GM10847 (cell line): ENCODE measurements around the gene ASXL1.
A peak's percentile ranks its signal among the peaks of the same experiment; 100 is the strongest.

Experiments
- POLR2A ChIP-seq: IDR thresholded peaks from 2 replicates; pipeline ENCODE4 v1.6.1; 2011; ENCODE audit not compliant: insufficient read length; ENCODE audit errors: extremely low read depth

The ASXL1 gene

GRCh38 chr20:32355417-32355841 is 2.7 kb upstream of the ASXL1 start:
- TF ChIP-seq POLR2A = no peak

- TF ChIP-seq POLR2A = no peak
Observed at GRCh38 chr20:32356622-32357374, 1.3 kb upstream of the ASXL1 start.

DNA sequence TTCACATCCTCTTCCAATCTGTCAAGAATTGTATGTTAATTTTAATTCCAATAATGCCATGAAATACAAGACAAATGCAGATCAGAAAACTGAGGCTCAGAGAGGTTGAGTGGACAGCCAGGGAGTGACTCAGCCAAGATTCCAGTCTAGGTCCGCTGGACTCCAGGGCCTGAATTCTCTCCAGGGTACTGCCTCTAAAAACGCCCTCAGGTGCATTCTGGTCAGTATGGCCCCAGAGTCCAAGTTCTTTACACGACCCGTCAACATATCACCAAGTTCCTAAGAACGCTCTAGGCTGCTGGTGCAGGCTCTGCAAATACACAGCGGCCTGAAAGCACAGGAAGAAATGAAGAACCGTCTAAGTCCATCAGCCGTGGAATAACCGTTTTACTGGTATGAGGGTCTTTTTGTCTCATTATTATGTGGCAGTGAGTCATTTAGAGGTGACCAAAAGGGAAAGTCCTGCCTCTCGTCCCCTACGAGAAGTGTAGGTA is 709 bp upstream of the ASXL1 start:
- TF ChIP-seq POLR2A = no peak

- no peak for TF ChIP-seq POLR2A
Observed at GRCh38 chr20:32358632-32358882, 426 bp downstream of the ASXL1 start.

- TF ChIP-seq POLR2A = peak; percentile 29
Observed at GRCh38 chr20:32358883-32359632, 927 bp downstream of the ASXL1 start.

- no peak for TF ChIP-seq POLR2A
Observed at GRCh38 chr20:32359633-32360332, 1.7 kb downstream of the ASXL1 start.

- TF ChIP-seq POLR2A = no peak
Observed at GRCh38 chr20:32360333-32360634, 2.2 kb downstream of the ASXL1 start.

GRCh38 chr20:32362901-32363364 is 4.8 kb downstream of the ASXL1 start:
- TF ChIP-seq POLR2A = no peak

DNA sequence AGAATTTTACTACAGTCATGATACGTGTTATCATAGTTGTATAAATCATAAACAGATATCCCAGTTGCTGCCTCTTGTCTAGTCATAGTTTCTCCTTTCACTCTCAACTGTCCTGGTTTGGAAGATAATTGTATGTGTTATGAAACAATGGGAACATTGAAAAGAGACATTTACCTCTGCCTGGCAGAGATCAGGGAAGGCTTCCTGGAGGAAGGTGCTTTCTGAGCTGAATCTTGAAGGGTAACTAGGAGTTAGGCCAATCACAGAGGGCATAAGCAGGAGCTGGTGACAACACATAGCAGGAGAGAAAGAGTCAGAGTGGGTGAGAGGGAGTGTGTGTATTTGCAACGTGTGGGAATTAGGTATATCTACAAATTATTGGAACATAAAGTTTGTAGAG is 5.4 kb downstream of the ASXL1 start:
- no peak for TF ChIP-seq POLR2A

DNA sequence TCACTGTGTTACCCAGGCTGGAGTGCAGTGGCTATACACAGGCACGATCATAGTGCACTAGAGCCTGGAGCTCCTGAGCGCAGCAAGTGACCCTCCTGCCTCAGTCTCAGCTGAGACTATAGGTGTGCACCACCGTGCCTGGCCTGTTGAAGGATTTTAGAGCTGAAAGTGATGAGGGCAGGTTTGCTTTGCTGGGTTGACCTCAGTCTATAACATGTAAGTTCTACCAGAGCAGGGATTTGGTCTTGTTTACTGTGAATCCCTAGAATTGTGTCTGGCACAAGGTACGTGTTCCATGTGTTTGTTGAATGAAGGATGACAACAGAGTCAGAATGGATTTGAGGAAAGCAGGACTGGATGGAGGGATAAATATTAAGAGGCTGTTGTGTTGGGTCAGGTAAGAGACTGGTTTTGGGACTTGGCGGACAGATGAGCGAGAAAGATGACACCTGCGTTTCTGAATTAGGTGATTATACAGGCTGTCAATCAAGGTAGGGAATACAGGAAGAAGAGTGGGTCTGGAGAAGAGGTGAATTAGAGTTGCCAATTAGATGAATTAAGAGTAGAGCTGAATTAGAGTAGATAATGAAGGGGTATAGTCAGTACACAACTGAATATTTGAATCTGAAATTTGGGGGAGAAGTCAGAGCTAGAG is 6.5 kb downstream of the ASXL1 start:
- no peak for TF ChIP-seq POLR2A

DNA sequence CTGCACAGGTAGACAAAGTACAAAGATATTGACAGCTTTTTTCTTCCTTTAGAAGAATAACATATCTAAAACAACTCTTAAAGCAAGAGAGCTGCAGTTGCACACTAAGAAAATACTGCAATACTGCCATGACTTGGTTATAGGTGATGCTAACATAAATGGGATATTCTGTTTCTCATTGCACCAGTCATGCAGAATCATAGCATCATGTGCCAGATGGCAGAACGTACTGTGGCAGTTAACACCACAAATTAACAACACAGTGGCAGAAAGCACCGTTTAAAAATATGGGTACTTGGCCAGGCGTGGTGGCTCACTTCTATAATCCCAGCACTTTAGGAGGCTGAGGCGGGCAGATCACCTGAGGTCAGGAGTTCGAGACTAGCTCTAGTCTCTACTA is 7.4 kb downstream of the ASXL1 start:
- no peak for TF ChIP-seq POLR2A

DNA sequence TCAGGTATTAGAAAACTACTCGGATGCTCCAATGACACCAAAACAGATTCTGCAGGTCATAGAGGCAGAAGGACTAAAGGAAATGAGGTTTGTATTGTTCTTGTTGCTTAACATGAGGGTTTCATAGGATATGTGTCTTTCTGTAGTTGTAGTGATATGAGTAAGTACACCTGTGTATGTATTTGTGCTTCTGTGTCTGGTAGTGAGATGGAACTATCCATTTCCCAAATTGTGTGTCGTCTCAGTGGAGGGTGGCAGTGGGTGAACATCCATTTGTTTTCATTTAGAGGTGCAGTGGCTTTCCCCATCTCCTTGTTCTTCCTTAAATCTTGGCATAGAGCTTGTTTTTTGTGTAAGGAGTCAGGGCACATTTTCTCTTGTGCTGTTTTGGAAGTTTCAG is 8.2 kb downstream of the ASXL1 start:
- TF ChIP-seq POLR2A = no peak

DNA sequence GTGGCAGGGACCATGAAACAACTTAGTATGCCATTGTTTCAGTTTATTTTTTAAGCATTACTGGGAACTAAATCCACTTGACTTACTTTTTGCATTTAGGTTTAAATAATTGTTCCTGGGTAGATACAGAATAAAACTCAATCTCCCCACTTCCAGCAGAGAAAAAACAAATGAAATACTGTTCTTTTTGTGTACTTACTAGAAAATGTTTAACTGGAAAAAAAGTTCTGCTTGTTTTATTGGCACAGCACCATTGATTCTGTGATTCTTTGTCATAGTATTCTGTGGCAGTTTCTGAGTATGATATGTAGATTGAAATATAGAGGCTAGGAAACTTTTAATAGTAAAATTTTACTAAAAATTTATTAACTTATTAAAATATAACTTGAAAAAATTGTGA is 10.2 kb downstream of the ASXL1 start:
- TF ChIP-seq POLR2A = no peak

DNA sequence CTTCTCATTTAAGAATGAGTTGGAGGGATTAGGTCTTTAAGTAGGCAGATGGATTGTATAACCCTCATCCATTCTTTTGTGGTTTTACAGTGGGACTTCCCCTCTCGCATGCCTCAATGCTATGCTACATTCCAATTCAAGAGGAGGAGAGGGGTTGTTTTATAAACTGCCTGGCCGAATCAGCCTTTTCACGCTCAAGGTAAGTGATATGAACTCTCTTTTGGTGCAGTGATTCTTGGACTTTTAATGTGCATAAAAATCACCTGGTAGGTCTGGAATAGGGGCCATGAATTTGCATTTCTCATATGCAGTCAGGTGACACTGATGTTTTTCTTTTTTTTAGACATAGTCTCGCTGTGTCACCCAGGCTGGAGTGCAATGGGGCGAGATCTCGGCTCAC is 10.8 kb downstream of the ASXL1 start:
- TF ChIP-seq POLR2A = no peak

- TF ChIP-seq POLR2A = no peak
Observed at GRCh38 chr20:32370897-32371296, 12.8 kb downstream of the ASXL1 start.

DNA sequence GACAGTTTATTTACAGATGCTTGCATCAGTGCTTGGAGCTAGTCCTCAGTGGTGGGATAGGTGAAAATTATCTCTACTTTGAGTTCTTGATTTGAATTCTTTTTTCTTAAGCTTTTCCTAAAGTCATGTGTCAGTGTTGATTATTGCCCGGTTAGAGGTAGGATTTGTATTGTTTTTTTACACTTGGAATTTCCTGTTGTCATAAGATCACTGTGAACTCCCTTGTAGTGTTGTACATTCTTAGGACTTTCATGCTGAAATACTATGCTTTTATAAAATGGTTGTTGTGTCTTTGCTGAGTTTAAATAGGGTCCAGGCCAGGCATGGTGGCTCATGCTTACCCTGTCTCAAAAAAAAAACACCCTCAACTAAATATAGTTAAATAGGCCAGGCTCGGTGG is 20.3 kb downstream of the ASXL1 start:
- no peak for TF ChIP-seq POLR2A

DNA sequence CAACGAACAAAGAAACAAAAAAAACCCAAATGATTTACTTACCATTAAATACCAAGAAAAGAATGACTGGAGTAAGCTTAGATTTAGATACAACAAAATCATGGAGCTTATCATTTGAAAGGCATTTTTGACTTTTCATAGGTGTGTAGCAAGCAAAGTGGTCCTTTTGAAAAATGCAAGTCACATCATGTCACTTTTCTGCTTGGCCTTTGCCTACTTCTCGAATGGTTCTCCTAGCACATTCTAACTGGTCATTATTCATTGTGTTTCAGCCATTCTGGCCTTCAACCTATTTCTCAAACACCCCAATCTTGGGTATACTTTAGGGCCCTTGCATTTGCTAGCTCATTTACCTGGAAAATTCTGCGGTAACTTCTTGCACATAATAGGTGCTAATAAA is 22.6 kb downstream of the ASXL1 start:
- no peak for TF ChIP-seq POLR2A
